Measurements from ENCODE around the gene GPHN. TPM values are rescaled to one million over a fixed set of nuclear protein-coding genes. Genes with fewer than 3 reads are reported as not detected.

GPHN gene
- total and polyA plus RNA-seq, 10 of the 15 experiments (the other 5 are each of a cell fraction or from before 2014, with no cell fraction given) = 22.3 to 48.8 (median 33.1) TPM

GRCh38 chr14:66708267-66708666, 200.3 kb downstream of the GPHN start:
- Histone ChIP-seq H3K27me3 (replicated peaks in 1 of 2; ENCODE audit: control insufficient read depth in 2 of 2, insufficient read depth in 2 of 2, low read length in 1 of 2) (no peaks in the 10 kb centered on the region), H3K36me3 (ENCODE audit: control insufficient read depth in 2 of 2, insufficient read depth in 2 of 2, low read length in 1 of 2) (no peaks in the 10 kb centered on the region), H3K4me2 (ENCODE audit: control insufficient read depth, insufficient read depth) (no peak overlapping the region), H3K4me1 (ENCODE audit: control insufficient read depth, insufficient read depth, low read length) (no peaks in the 10 kb centered on the region), H3K9me3 (replicated peaks; ENCODE audit: control insufficient read depth, insufficient read depth, low read length) (no peaks in the 10 kb centered on the region; the same call in 2 of the 3 replicates), H3K79me2 (ENCODE audit: control insufficient read depth, insufficient read depth, low read length) (no peaks in the 10 kb centered on the region), H3K9ac (ENCODE audit: control insufficient read depth, insufficient read depth, low read length) (no peak overlapping the region), H3K4me3 (no peak overlapping the region), H2AFZ (ENCODE audit: control insufficient read depth, low read depth, low read length) (no peak overlapping the region), H3K27ac (ENCODE audit: control insufficient read depth, insufficient read depth) (no peak overlapping the region), H4K20me1 (ENCODE audit: control insufficient read depth, insufficient read depth) (no peaks in the 10 kb centered on the region)
- ATAC-seq (no peak), FAIRE-seq (no peak), DNase-seq (ENCODE audit: low read depth, low spot score) (no peak)
- no peak for TF ChIP-seq FOXM1 (IDR thresholded peaks at IDR 0.05; ENCODE audit: low read depth, low read length)
- no peak for TF ChIP-seq RCOR1 (conservative IDR thresholded peaks at IDR 0.05; ENCODE audit: low read depth, low read length)
- TF ChIP-seq HDAC2 (IDR thresholded peaks at IDR 0.05) = no peak
- TF ChIP-seq ZNF207 (IDR thresholded peaks at IDR 0.05; ENCODE audit: borderline replicate concordance) = no peak
- TF ChIP-seq PRDM15 (CRISPR knock-in tag; IDR thresholded peaks at IDR 0.05) = no peak
- TF ChIP-seq POLR2A (IDR thresholded peaks at IDR 0.05; ENCODE audit: low read depth, low read length) = no peak
- TF ChIP-seq SRF (IDR thresholded peaks at IDR 0.05; ENCODE audit: low read depth in 2 of 2, low read length in 2 of 2) = no peak
- TF ChIP-seq IKZF2 (IDR thresholded peaks at IDR 0.05) = no peak
- TF ChIP-seq SKIL (IDR thresholded peaks at IDR 0.05; ENCODE audit: low read depth, poor library complexity, severe bottlenecking) = no peak
- TF ChIP-seq RELA (IDR thresholded peaks at IDR 0.05; ENCODE audit: borderline replicate concordance, partially characterized antibody) = no peak
- no peak for TF ChIP-seq ETV6 (conservative IDR thresholded peaks at IDR 0.05 in 1 of 2, IDR thresholded peaks at IDR 0.05 in 1 of 2; ENCODE audit: borderline replicate concordance in 1 of 2, low read depth in 1 of 2)
- TF ChIP-seq ZZZ3 (IDR thresholded peaks at IDR 0.05; ENCODE audit: control insufficient read depth, insufficient read length, low read depth) = no peak
- TF ChIP-seq HDGF (IDR thresholded peaks at IDR 0.05) = no peak
- TF ChIP-seq NFIC (IDR thresholded peaks at IDR 0.05; ENCODE audit: low read depth, low read length) = no peak
- TF ChIP-seq RB1 (IDR thresholded peaks at IDR 0.05; ENCODE audit: borderline replicate concordance) = no peak
- no peak for TF ChIP-seq ATF7 (IDR thresholded peaks at IDR 0.05; ENCODE audit: low read depth)
- TF ChIP-seq TCF7 (IDR thresholded peaks at IDR 0.05; ENCODE audit: borderline replicate concordance) = no peak
- BruUV-seq (replicated peaks) = no TSS peak
- in situ Hi-C loops (cut with MboI) (no loop called here), intact Hi-C loops (cut with micrococcal nuclease; ENCODE audit: unreplicated experiment) (no loop called here)
- ChIA-PET CTCF (interaction anchor here (0.8 kb wide), 1 partner anchor 12 kb away, joined by 3 read pairs; no protein-coding TSS in a partner anchor), SMC1A (ENCODE audit: uncharacterized antibody, unreplicated experiment) (interaction anchor here (0.6 to 0.8 kb wide), 2 partner anchors 9 to 59 kb away, joined by 3 read pairs; no protein-coding TSS in a partner anchor), RAD21 (ENCODE audit: unreplicated experiment) (no interaction called here), POLR2A (interaction anchor here (0.5 kb wide), 1 partner anchor 145 kb away, joined by 3 read pairs; no protein-coding TSS in a partner anchor)
